IPS-18a (cell line): ENCODE data around the gene TNNI2.
"Not testable (repeated sequence)": the region's sequence is repeated elsewhere in the genome, so short reads cannot be mapped to it uniquely, and the experiment has no call there.

Experiments
- H3K27ac ChIP-seq: one replicate; pipeline ENCODE4 v1.5.1; 2013; ENCODE audit warnings: low read length
- H3K27me3 ChIP-seq: one replicate; pipeline ENCODE4 v1.6.1; 2013; ENCODE audit warnings: mild to moderate bottlenecking, low read length; ENCODE audit not compliant: control insufficient read depth, insufficient read depth
- H3K36me3 ChIP-seq: one replicate; pipeline ENCODE4 v1.6.1; 2013; ENCODE audit warnings: low read depth, low read length; ENCODE audit not compliant: control insufficient read depth
- H3K4me1 ChIP-seq: one replicate; pipeline ENCODE4 v1.6.1; 2013; ENCODE audit warnings: low read depth, low read length; ENCODE audit not compliant: control insufficient read depth
- H3K4me3 ChIP-seq: one replicate; pipeline ENCODE4 v1.5.1; 2013; ENCODE audit warnings: low read length
- H3K9ac ChIP-seq: one replicate; pipeline ENCODE4 v1.6.1; 2013; ENCODE audit warnings: mild to moderate bottlenecking, low read length, moderate library complexity
- H3K9me3 ChIP-seq: one replicate; pipeline ENCODE4 v1.6.1; 2013; ENCODE audit warnings: low read depth, low read length; ENCODE audit not compliant: control insufficient read depth

Gene TNNI2

GRCh38 chr11:1869427-1870325 is 30.9 kb downstream of the TNNI2 start:
- no peaks in the 10 kb centered on the region for H3K4me1 ChIP-seq
- H3K27me3 ChIP-seq, result no peaks in the 10 kb centered on the region
- no peaks in the 10 kb centered on the region for H3K9me3 ChIP-seq
- H3K36me3 ChIP-seq, result no peaks in the 10 kb centered on the region
- no peak overlapping the region for H3K27ac ChIP-seq
- H3K4me3 ChIP-seq, result no peak overlapping the region
- no peak overlapping the region for H3K9ac ChIP-seq

GRCh38 chr11:1870326-1870696 is 31.5 kb downstream of the TNNI2 start:
- H3K4me1 ChIP-seq, result no peaks in the 10 kb centered on the region
- H3K4me3 ChIP-seq, result no peak overlapping the region
- no peaks in the 10 kb centered on the region for H3K9me3 ChIP-seq
- H3K9ac ChIP-seq, result no peak overlapping the region
- no peak overlapping the region for H3K27ac ChIP-seq
- H3K27me3 ChIP-seq, result no peaks in the 10 kb centered on the region
- H3K36me3 ChIP-seq, result no peaks in the 10 kb centered on the region

- H3K9ac ChIP-seq, result no peak overlapping the region
- no peaks in the 10 kb centered on the region for H3K9me3 ChIP-seq
- H3K4me3 ChIP-seq, result no peak overlapping the region
- H3K36me3 ChIP-seq, result no peaks in the 10 kb centered on the region
- no peak overlapping the region for H3K27ac ChIP-seq
- H3K27me3 ChIP-seq, result no peaks in the 10 kb centered on the region
- no peaks in the 10 kb centered on the region for H3K4me1 ChIP-seq
Observed at GRCh38 chr11:1870721-1871466, 32.1 kb downstream of the TNNI2 start.

DNA sequence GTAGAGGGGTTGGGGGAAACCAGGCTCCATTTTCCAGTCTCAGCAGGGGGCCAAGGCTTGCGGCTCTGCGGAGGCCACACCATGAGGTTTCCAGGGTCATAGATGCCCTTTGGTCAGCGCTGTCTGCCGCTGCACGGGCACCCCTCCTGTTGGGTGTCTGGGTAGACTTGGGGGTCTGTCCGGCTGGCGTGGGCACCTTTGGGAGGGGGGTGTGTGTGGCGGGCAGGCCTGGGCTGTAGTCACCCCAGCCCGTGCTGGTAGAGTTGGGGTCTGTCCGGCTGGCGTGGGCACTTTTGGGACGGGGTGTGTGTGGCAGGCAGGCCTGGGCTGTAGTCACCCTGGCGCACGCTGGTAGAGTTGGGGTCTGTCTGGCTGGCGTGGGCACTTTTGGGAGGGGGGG is 32.8 kb downstream of the TNNI2 start:
- Histone ChIP-seq H3K27ac (no peak overlapping the region), H3K4me3 (no peak overlapping the region)

DNA sequence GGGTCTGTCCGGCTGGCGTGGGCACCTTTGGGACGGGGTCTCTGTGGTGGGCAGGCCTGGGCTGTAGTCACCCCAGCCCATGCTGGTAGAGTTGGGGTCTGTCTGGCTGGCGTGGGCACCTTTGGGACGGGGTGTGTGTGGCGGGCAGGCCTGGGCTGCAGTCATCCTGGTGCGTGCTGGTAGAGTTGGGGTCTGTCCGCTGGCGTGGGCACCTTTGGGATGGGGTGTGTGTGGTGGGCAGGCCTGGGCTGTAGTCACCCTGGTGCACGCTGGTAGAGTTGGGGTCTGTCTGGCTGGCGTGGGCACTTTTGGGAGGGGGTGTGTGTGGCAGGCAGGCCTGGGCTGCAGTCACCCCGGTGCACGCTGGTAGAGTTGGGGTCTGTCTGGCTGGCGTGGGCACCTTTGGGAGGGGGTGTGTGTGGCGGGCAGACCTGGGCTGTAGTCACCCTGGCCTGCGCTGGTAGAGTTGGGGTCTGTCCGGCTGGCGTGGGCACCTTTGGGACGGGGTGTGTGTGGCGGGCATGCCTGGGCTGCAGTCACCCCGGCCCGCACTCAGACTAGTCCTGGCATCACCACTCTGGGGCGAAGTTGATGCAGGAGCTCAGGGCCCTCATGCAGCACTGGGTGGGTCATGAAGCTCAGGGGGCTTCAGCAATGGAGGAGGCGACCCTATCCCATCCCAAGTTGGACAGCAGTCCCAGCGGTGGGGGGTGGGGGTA is 33.6 kb downstream of the TNNI2 start:
- Histone ChIP-seq H3K9ac (no peak overlapping the region), H3K27ac (no peak overlapping the region), H3K27me3 (no peaks in the 10 kb centered on the region), H3K36me3 (no peaks in the 10 kb centered on the region), H3K9me3 (no peaks in the 10 kb centered on the region), H3K4me1 (no peaks in the 10 kb centered on the region), H3K4me3 (no peak overlapping the region)

More for the DNA sequence above, 32.8 kb downstream of the TNNI2 start:
- no peaks in the 10 kb centered on the region for H3K9me3 ChIP-seq
- H3K4me1 ChIP-seq, result no peaks in the 10 kb centered on the region
- H3K36me3 ChIP-seq, result no peaks in the 10 kb centered on the region
- no peak overlapping the region for H3K9ac ChIP-seq
- no peaks in the 10 kb centered on the region for H3K27me3 ChIP-seq

DNA sequence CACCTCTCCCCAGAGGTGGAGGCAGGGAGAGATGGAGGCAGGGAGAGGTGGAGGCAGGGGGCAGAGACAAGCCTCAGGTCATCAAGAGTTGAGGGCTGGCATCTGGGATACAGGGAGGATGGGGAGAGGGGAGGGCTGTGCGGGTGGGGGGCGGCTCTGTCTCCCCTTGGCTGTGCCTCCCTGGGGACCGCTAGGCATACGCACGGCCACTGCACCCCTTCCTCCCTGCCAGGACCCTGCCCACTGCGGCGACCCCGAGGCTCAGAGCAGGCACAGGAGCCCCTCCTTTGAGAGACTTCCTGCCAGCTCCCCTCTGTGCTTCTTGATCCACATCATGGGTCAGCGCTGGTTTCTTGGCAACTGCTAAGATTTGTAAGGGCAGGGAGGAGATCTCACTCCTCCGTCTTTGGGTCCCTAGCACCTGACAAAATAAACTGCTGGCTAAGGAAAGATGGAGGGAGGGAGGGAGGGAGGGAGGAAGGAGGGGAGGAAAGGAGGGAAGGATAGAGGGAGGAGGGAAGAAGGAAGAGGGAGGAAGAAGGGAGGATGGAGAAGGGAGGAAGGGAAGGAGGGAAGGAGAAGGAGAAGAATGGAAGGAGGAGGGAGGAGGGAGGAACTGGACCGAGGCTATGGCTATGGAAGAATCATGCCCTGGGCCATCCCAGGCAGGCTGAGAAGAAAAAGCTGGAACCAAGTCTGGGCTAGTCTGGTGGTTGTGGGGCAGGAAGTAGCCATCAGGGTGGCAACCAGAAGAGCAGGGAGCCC is 34.4 kb downstream of the TNNI2 start:
- Histone ChIP-seq H3K36me3 (no peaks in the 10 kb centered on the region), H3K4me1 (no peaks in the 10 kb centered on the region), H3K9me3 (no peaks in the 10 kb centered on the region), H3K27me3 (no peaks in the 10 kb centered on the region), H3K4me3 (no peak overlapping the region), H3K27ac (no peak overlapping the region), H3K9ac (no peak overlapping the region)

DNA sequence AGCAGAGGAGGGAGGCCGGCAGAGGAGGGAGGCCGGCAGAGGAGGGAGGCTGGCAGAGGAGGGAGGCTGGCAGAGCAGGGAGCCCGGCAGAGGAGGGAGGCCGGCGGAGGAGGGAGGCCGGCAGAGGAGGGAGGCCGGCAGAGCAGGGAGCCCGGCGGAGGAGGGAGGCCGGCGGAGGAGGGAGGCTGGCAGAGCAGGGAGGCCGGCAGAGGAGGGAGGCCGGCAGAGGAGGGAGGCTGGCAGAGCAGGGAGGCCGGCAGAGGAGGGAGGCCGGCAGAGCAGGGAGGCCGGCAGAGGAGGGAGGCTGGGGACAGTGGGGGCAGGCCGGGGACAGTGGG is 35.0 kb downstream of the TNNI2 start:
- not testable (repeated sequence) for H3K9me3 ChIP-seq, H3K36me3 ChIP-seq, H3K4me1 ChIP-seq, H3K4me3 ChIP-seq, H3K27ac ChIP-seq, H3K27me3 ChIP-seq, H3K9ac ChIP-seq

- not testable (repeated sequence) for H3K9me3 ChIP-seq, H3K27me3 ChIP-seq, H3K9ac ChIP-seq, H3K27ac ChIP-seq, H3K4me1 ChIP-seq, H3K36me3 ChIP-seq, H3K4me3 ChIP-seq
Observed at GRCh38 chr11:1874441-1875092, 35.8 kb downstream of the TNNI2 start.

DNA sequence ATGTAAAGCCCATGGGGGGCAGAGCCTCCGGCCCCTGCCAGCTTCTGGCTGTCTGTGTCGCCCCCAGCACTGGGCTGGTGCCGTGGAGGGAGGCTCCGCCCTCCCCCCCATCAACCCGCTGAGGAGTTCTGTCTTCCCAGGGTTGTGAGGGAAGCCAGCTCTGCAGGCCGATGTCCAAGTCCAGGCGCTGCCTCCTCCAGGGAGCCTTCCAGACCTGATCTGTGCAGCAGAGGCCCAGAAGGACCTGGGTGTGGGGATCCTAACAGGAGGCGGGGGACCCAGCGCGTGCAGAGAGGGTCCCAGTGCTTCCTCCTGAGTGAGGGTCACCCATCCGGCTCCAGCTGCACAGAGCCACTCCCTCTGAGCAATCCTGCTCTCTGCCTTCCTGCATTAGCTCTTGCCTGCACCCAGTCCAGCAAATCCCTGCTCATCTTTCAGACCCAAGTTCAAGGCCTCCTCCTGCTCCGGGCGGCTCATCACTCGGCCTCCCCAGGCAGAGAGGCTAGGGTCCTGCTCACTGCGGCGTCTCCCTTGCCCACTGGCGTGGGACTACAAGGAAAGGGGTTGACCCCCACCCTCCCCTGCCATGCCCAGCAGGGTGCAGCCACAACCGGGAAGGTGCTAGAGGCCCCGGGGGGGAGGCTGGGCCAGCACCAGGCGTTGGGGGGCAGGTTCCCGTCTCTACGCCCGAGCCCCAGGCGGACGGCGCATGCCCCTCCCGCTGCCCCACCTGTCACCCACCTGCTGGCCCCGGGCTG is 36.5 kb downstream of the TNNI2 start:
- H3K27ac ChIP-seq, result no peak overlapping the region
- no peaks in the 10 kb centered on the region for H3K36me3 ChIP-seq
- H3K4me1 ChIP-seq, result no peaks in the 10 kb centered on the region
- H3K4me3 ChIP-seq, result no peak overlapping the region
- H3K27me3 ChIP-seq, result no peaks in the 10 kb centered on the region
- H3K9ac ChIP-seq, result no peak overlapping the region
- H3K9me3 ChIP-seq, result no peaks in the 10 kb centered on the region

DNA sequence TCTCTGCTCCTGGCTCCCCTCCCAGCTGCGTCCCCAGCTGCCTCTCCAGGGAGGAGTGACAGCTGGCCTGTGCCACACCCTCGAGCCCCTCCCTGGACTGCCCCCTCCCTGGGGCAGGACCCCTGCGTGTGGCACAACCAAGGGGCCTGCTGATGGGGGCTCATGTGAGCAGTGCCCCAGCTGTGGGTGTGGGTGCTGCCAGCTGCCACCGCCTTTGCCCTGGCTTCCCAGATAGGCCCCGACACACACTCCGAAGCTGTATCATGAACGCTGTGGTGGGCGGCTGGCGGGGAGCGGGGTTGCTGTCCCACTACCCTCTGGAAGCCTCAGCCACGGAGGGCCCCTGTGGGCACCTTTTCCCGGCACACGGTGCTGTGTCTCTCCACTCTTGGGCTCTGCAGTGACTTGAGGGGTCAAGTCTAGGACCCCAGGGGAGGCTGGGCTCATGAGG is 37.1 kb downstream of the TNNI2 start:
- H3K9me3 ChIP-seq, H3K27ac ChIP-seq, H3K36me3 ChIP-seq, H3K4me1 ChIP-seq, H3K4me3 ChIP-seq, H3K27me3 ChIP-seq, H3K9ac ChIP-seq: not testable (repeated sequence)
